WTC11 (cell line): ENCODE results near the gene B3GAT1. TPM values are rescaled to one million over a fixed set of nuclear protein-coding genes. Genes with fewer than 3 reads are reported as not detected.

Experiments
- ATAC-seq: fragments of 200-7000 bp; cut with Tn5 transposase; 2 replicates; pipeline ENCODE4 v1.10.0; 2021; ENCODE audit warnings: mild to moderate bottlenecking, moderate library complexity
- CTCF ChIA-PET: fragments of 300-600 bp; sonication (Branson Sonifier 250); formaldehyde crosslinking; loops from one replicate; lab custom pipeline; 2021; ENCODE audit warnings: antibody characterized with exemption; lab: Charles Lee
- POLR2A ChIA-PET: fragments of 350-600 bp; sonication (Branson Sonifier 250); formaldehyde crosslinking; loops from one replicate; lab custom pipeline; 2021; ENCODE audit warnings: antibody characterized with exemption; lab: Charles Lee
- DNase-seq: peaks from one replicate; pipeline ENCODE4 v3.0.0; 2021; ENCODE audit warnings: low spot score
- H3K27ac Mint-ChIP-seq: 2 replicates; pipeline ENCODE4 v1.8.0; 2021; ENCODE audit warnings: mixed read lengths
- H3K27me3 Mint-ChIP-seq: 2 replicates; pipeline ENCODE4 v1.8.0; 2021; ENCODE audit warnings: low read depth, mild to moderate bottlenecking, moderate library complexity, mixed read lengths
- H3K36me3 Mint-ChIP-seq: 2 replicates; pipeline ENCODE4 v1.8.0; 2021; ENCODE audit warnings: mixed read lengths
- H3K4me1 Mint-ChIP-seq: 2 replicates; pipeline ENCODE4 v1.8.0; 2022; ENCODE audit warnings: mixed read lengths
- H3K4me3 Mint-ChIP-seq: 2 replicates; pipeline ENCODE4 v1.8.0; 2021; ENCODE audit warnings: mild to moderate bottlenecking, moderate library complexity, mixed read lengths
- H3K9me3 Mint-ChIP-seq: 2 replicates; pipeline ENCODE4 v1.8.0; 2021; ENCODE audit warnings: mixed read lengths
- ATF1 ChIP-seq: sonication (generic); formaldehyde crosslinking; IDR thresholded peaks from 2 replicates; pipeline ENCODE4 v1.8.1; 2023; ENCODE audit warnings: mild to moderate bottlenecking, moderate library complexity, missing genetic modification reagents
- ATF2 ChIP-seq: sonication (generic); formaldehyde crosslinking; IDR thresholded peaks from 2 replicates; pipeline ENCODE4 v1.8.1; 2022; ENCODE audit warnings: low read depth, missing genetic modification reagents, borderline replicate concordance
- E2F5 ChIP-seq: sonication (generic); formaldehyde crosslinking; IDR thresholded peaks from 2 replicates; pipeline ENCODE4 v1.8.1; 2022; ENCODE audit warnings: mild to moderate bottlenecking, moderate library complexity, missing genetic modification reagents
- ESRRA ChIP-seq: sonication (generic); formaldehyde crosslinking; IDR thresholded peaks from 2 replicates; pipeline ENCODE4 v1.8.1; 2022; ENCODE audit warnings: mild to moderate bottlenecking, missing genetic modification reagents, borderline replicate concordance
- ETV6 ChIP-seq: sonication (generic); formaldehyde crosslinking; IDR thresholded peaks from 2 replicates; pipeline ENCODE4 v1.8.1; 2022; ENCODE audit warnings: mild to moderate bottlenecking, missing genetic modification reagents
- GTF2I ChIP-seq: fragments of 250-450 bp; sonication (Bioruptor Pico); conservative IDR thresholded peaks from 2 replicates; pipeline ENCODE4 v1.4.0; 2021; ENCODE audit warnings: mild to moderate bottlenecking
- IRF1 ChIP-seq: sonication (generic); formaldehyde crosslinking; IDR thresholded peaks from 2 replicates; pipeline ENCODE4 v1.8.0; 2023; ENCODE audit warnings: missing genetic modification reagents
- IRF2 ChIP-seq: sonication (generic); formaldehyde crosslinking; IDR thresholded peaks from 2 replicates; pipeline ENCODE4 v1.8.0; 2022; ENCODE audit warnings: low read depth, missing genetic modification reagents, borderline replicate concordance
- NFYB ChIP-seq: sonication (generic); formaldehyde crosslinking; conservative IDR thresholded peaks from 2 replicates; pipeline ENCODE4 v1.8.0; 2022; ENCODE audit warnings: low read depth, missing genetic modification reagents
- PRDM15 ChIP-seq: sonication (generic); formaldehyde crosslinking; IDR thresholded peaks from 2 replicates; pipeline ENCODE4 v1.8.0; 2022; ENCODE audit warnings: missing genetic modification reagents
- PRRX2 ChIP-seq: fragments of 250-450 bp; sonication (Bioruptor Pico); IDR thresholded peaks from 2 replicates; pipeline ENCODE4 v1.8.0; 2021; ENCODE audit warnings: mild to moderate bottlenecking
- SOX15 ChIP-seq: fragments of 250-450 bp; sonication (Bioruptor Pico); IDR thresholded peaks from 2 replicates; pipeline ENCODE4 v1.9.0; 2021; ENCODE audit warnings: mild to moderate bottlenecking
- TEAD1 ChIP-seq: sonication (generic); formaldehyde crosslinking; IDR thresholded peaks from 2 replicates; pipeline ENCODE4 v1.8.0; 2022; ENCODE audit warnings: mild to moderate bottlenecking, missing genetic modification reagents
- TP53 ChIP-seq: sonication (generic); formaldehyde crosslinking; IDR thresholded peaks from 2 replicates; pipeline ENCODE4 v1.8.1; 2023; ENCODE audit warnings: mild to moderate bottlenecking, missing genetic modification reagents
- ZMAT4 ChIP-seq: fragments of 250-450 bp; sonication (Bioruptor Pico); IDR thresholded peaks from 2 replicates; pipeline ENCODE4 v1.9.0; 2021; ENCODE audit warnings: mild to moderate bottlenecking
- ZNF138 ChIP-seq: sonication (generic); formaldehyde crosslinking; conservative IDR thresholded peaks from 2 replicates; pipeline ENCODE4 v1.8.1; 2022; ENCODE audit warnings: mild to moderate bottlenecking, moderate library complexity, missing genetic modification reagents
- ZNF232 ChIP-seq: sonication (generic); formaldehyde crosslinking; IDR thresholded peaks from 2 replicates; pipeline ENCODE4 v1.8.0; 2022; ENCODE audit warnings: mild to moderate bottlenecking, missing genetic modification reagents
- ZNF281 ChIP-seq: sonication (generic); formaldehyde crosslinking; IDR thresholded peaks from 2 replicates; pipeline ENCODE4 v1.8.0; 2023; ENCODE audit warnings: mild to moderate bottlenecking, missing genetic modification reagents
- ZSCAN18 ChIP-seq: fragments of 250-450 bp; sonication (Bioruptor Pico); IDR thresholded peaks from 2 replicates; pipeline ENCODE4 v2.1.2; 2022; ENCODE audit warnings: mild to moderate bottlenecking, moderate library complexity
- total RNA-seq: library from RNA; stranded (reverse); gene quantifications from 3 replicates; pipeline ENCODE4 v1.2.3, GENCODE V29; 2021

The B3GAT1 gene
- total RNA-seq, 1 experiment from 2014 or later, result 30.0 TPM

- TF ChIP-seq ZNF281 (CRISPR knock-in tag) (no peak), IRF2 (CRISPR knock-in tag) (no peak), E2F5 (no peak), TP53 (CRISPR knock-in tag) (no peak), ATF2 (CRISPR knock-in tag) (no peak)
Measured at GRCh38 chr11:134341805-134342571, 70.1 kb downstream of the B3GAT1 start (continued).

GRCh38 chr11:134340354-134340964 lies 71.6 kb downstream of the B3GAT1 start:
- Mint-ChIP-seq H3K9me3 (no peaks in the 10 kb centered on the region), H3K36me3 (no peaks in the 10 kb centered on the region), H3K4me1 (no peaks in the 10 kb centered on the region; the same call in 1 of the 2 replicates), H3K27ac (no peak overlapping the region), H3K27me3 (no peaks in the 10 kb centered on the region; the same call in 1 of the 2 replicates), H3K4me3 (no peak overlapping the region)
- ATAC-seq, result no peak
- DNase-seq, result no peak
- ChIA-PET POLR2A (no interaction called here), CTCF (no interaction called here)
- TF ChIP-seq ZNF138 (no peak), ATF1 (CRISPR knock-in tag) (no peak), PRRX2 (CRISPR knock-in tag) (no peak), TEAD1 (no peak), IRF2 (CRISPR knock-in tag) (no peak), PRDM15 (no peak), ZSCAN18 (CRISPR knock-in tag) (no peak), SOX15 (no peak), NFYB (CRISPR knock-in tag) (no peak), ESRRA (CRISPR knock-in tag) (no peak), GTF2I (CRISPR knock-in tag) (no peak), ETV6 (CRISPR knock-in tag) (no peak), ZNF232 (CRISPR knock-in tag) (no peak), ZNF281 (CRISPR knock-in tag) (no peak), IRF1 (no peak), ZMAT4 (no peak)
